Natural killer cell (primary cell): ENCODE measurements around the gene ATP6V1G2. TPM values are rescaled to one million over a fixed set of nuclear protein-coding genes. Genes with fewer than 3 reads are reported as not detected.
A peak's percentile ranks its signal among the peaks of the same experiment; 100 is the strongest.

Experiments
- ATAC-seq, 3 donors: fragments of 150-1000 bp in 2 of 3; fragments of 200-7000 bp in 1 of 3; cut with Tn5 transposase; 1 replicate in 1 of 3; 2 replicates in 2 of 3; pipeline ENCODE4 v1.10.0; 2021; ENCODE audit warnings: mild to moderate bottlenecking in 2 of 3, moderate library complexity in 2 of 3
- DNase-seq, 2 donors: peaks; one replicate each; pipeline versions ENCODE4 v3.0.0 to v3.0.0-alpha.2; 2013 to 2021; ENCODE audit warnings: mixed read lengths in 1 of 2
- H3K27ac ChIP-seq: one replicate; pipeline ENCODE4 v1.5.1; 2013; ENCODE audit warnings: mild to moderate bottlenecking, low read length
- H3K27me3 ChIP-seq: one replicate; pipeline ENCODE4 v1.6.1; 2013; ENCODE audit warnings: low read length; ENCODE audit not compliant: control insufficient read depth, insufficient read depth
- H3K36me3 ChIP-seq: one replicate; pipeline ENCODE4 v1.6.1; 2013; ENCODE audit warnings: low read length; ENCODE audit not compliant: control insufficient read depth, insufficient read depth
- H3K4me1 ChIP-seq: one replicate; pipeline ENCODE4 v1.6.1; 2013; ENCODE audit warnings: low read length; ENCODE audit not compliant: control insufficient read depth, insufficient read depth
- H3K4me3 ChIP-seq: one replicate; pipeline ENCODE4 v1.5.1; 2013; ENCODE audit warnings: low read length
- H3K9me3 ChIP-seq: one replicate; pipeline ENCODE4 v1.6.1; 2013; ENCODE audit warnings: low read length; ENCODE audit not compliant: control insufficient read depth, insufficient read depth
- H3K27ac Mint-ChIP-seq, 2 donors: one replicate each; pipeline ENCODE4 v1.8.0; 2022; ENCODE audit warnings: mild to moderate bottlenecking in 2 of 2, mixed read lengths in 2 of 2, moderate library complexity in 1 of 2
- H3K27me3 Mint-ChIP-seq, 2 donors: one replicate each; pipeline ENCODE4 v1.8.0; 2022; ENCODE audit warnings: low read depth in 2 of 2, mixed read lengths in 2 of 2
- H3K36me3 Mint-ChIP-seq: one replicate; pipeline ENCODE4 v1.8.0; 2022; ENCODE audit warnings: mixed read lengths
- H3K4me1 Mint-ChIP-seq, 2 donors: one replicate each; pipeline ENCODE4 v1.8.0; 2022; ENCODE audit warnings: mixed read lengths in 2 of 2
- H3K4me3 Mint-ChIP-seq: one replicate; pipeline ENCODE4 v1.8.0; 2022; ENCODE audit warnings: mild to moderate bottlenecking, moderate library complexity, mixed read lengths
- H3K9me3 Mint-ChIP-seq, 2 donors: one replicate each; pipeline ENCODE4 v1.8.0; 2022; ENCODE audit warnings: mixed read lengths in 2 of 2
- CTCF ChIP-seq: fragments of 200-600 bp; IDR thresholded peaks from one replicate; pipeline ENCODE4 v1.8.0; 2022; ENCODE audit warnings: antibody characterized with exemption
- WGBS: methylation state at CpG from one replicate; pipeline ENCODE4 v1.1.7; 2013; ENCODE audit warnings: missing lambda C conversion rate; ENCODE audit not compliant: insufficient coverage; 5-methylcytosine and 5-hydroxymethylcytosine counted together
- intact Hi-C: fragments of 100-400 bp; cut with micrococcal nuclease; formaldehyde crosslinking; loops from one replicate; pipeline ENCODE4 v1.14.2; 2022
- total RNA-seq, 4 donors: library from RNA; stranded (reverse); fragments of 120-200 nt in 1 of 4; gene quantifications; one replicate each; pipeline versions ENCODE4 v1.2.3 to v1.2.4, GENCODE V29; 2013 to 2022

Gene ATP6V1G2
- total RNA-seq, 3 donors from 2014 or later (not counting 1 experiment from before 2014, with no cell fraction given) = 1.0 to 2.5 (median 2.1) TPM

GRCh38 chr6:31547727-31548543 lies 1.5 kb upstream of the ATP6V1G2 start:
- H3K36me3 Mint-ChIP-seq = no peaks in the 10 kb centered on the region
- no peak for ATAC-seq
- intact Hi-C loops = loop anchor here (1.0 to 10.0 kb wide), 4 partner anchors 33 to 187 kb away; partner anchors contain the start of gene CLIC1
- H3K27me3 Mint-ChIP-seq = no peaks in the 10 kb centered on the region
- Histone ChIP-seq H3K27me3 (no peaks in the 10 kb centered on the region), H3K4me3 (peak overlapping the region; percentile 38), H3K36me3 (no peaks in the 10 kb centered on the region), H3K27ac (peak overlapping the region; percentile 87), H3K9me3 (no peaks in the 10 kb centered on the region), H3K4me1 (peaks cover 33% of the 10 kb centered on the region)
- no peaks in the 10 kb centered on the region for H3K9me3 Mint-ChIP-seq
- H3K27ac Mint-ChIP-seq = peak overlapping the region; percentile 90 to 97
- no peak for TF ChIP-seq CTCF
- peaks cover 30 to 37% of the 10 kb centered on the region in 2 donors for H3K4me1 Mint-ChIP-seq
- H3K4me3 Mint-ChIP-seq = peak overlapping the region; percentile 95
- WGBS = 91% methylated on average over 22 of the region's 24 CpGs
- DNase-seq = no peak

DNA sequence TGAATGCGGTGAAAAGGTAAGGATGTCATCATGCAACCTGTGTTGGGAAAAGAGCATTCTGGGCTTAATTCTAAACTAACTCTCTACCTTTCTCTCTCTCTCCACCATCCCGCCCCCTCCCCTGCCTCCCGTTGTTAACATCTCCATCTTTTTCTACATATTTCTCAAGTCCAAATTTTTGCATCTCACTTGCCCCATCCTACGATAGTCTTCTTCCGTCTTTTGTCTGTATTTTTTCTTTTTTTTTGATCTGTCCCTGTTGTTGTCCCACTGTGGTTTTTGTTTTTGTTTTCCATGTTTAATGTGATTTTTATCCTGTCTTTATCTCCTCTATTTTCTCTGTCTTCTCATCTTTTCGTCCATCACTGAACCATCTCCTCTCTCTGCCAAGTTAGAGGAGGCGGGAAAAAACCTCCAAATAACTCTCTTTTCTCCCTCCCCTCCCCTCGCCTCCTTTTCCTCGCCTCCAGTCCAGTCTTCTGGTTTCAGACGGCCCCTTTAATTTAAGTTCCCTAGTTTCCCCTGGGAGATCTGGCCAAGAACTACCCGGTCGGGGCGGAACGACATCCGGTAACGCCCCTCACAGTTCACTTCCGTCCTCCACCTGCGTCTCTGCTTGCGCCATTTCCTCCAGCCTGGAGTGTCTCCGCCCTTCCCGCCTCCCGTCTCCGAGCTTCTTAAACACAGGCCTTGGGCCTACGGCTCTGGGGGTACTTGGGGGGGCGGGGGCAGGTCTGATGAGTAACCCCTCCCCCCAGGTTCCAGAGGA lies 734 bp upstream of the ATP6V1G2 start, which contains the start of gene NFKBIL1:
NFKBIL1 (plus strand) TSS at position 651 of the 769 bp plus-strand sequence; CDS start at position 738, 87 bp downstream.
- Mint-ChIP-seq H3K4me3 (peak within 1 kb of the TSS; percentile 95), H3K27me3 (no peaks in the 10 kb centered on the region), H3K27ac (peak within 1 kb of the TSS; percentile 90 to 97), H3K9me3 (no peaks in the 10 kb centered on the region), H3K4me1 (peaks cover 32 to 41% of the 10 kb centered on the region in 2 donors), H3K36me3 (no peaks in the 10 kb centered on the region)
- no peaks in the 10 kb centered on the region for H3K9me3 ChIP-seq
- peak; percentile 76 to 96 for DNase-seq
- no peaks in the 10 kb centered on the region for H3K36me3 ChIP-seq
- peak within 1 kb of the TSS; percentile 87 for H3K27ac ChIP-seq
- peaks cover 40% of the 10 kb centered on the region for H3K4me1 ChIP-seq
- H3K27me3 ChIP-seq = no peaks in the 10 kb centered on the region
- H3K4me3 ChIP-seq = peak within 1 kb of the TSS; percentile 38
- WGBS = under 1% methylated on average over 21 of the region's 25 CpGs
- intact Hi-C loops = loop anchor here (1.0 to 10.0 kb wide), 5 partner anchors 34 to 188 kb away; partner anchors contain the start of genes BAG6 and CLIC1
- TF ChIP-seq CTCF = peak; percentile 31
- ATAC-seq = peak; percentile 89 to 96 (median 91)

DNA sequence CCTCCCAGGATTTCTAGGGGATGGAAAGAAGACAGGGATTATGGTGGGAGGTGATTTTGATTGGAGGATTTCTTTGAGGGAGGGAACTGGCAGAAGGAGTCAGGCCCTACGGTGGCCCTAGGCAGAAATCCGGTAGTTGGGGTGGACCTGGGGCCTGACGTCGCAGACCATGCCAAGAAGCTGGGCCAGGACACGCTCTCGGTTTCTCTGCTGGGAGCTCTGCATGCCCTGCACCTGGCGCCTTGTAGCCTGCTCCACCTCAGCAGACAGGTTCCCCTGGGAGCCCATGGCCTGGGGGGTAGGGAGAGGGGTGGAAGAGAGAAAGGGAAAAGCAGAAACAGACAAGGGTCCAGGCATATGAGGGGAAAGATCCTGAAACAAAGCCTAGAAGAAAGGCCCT lies 1.1 kb downstream of the ATP6V1G2 start:
- Histone ChIP-seq H3K27ac (no peak overlapping the region), H3K36me3 (peaks cover under 1% of the 10 kb centered on the region), H3K4me3 (no peak overlapping the region), H3K27me3 (no peaks in the 10 kb centered on the region), H3K4me1 (peaks cover 34% of the 10 kb centered on the region), H3K9me3 (no peaks in the 10 kb centered on the region)
- Mint-ChIP-seq H3K9me3 (no peaks in the 10 kb centered on the region), H3K4me3 (peak overlapping the region; percentile 41), H3K27ac (peak overlapping the region in 1 of 2 donors; percentile 21), H3K27me3 (no peaks in the 10 kb centered on the region), H3K36me3 (peaks cover 7% of the 10 kb centered on the region), H3K4me1 (peaks cover 45 to 52% of the 10 kb centered on the region in 2 donors)
- no peak for TF ChIP-seq CTCF
- 95% methylated on average over 7 of the region's 7 CpGs for WGBS
- no peak for DNase-seq
- no peak for ATAC-seq
- intact Hi-C loops = loop anchor here (10.0 kb wide), 1 partner anchor 190 kb away; the partner anchor contains the start of gene CLIC1
